PC-3 (cell line): ENCODE measurements around the gene ORM2.

Experiments used
- EZH2 ChIP-seq: fragments of 300-600 bp; sonication (generic); IDR thresholded peaks from one replicate; pipeline ENCODE4 v1.6.1; 2017; ENCODE audit warnings: antibody characterized with exemption, mild to moderate bottlenecking, low read length; ENCODE audit not compliant: unreplicated experiment
- TF ChIP-seq, protein P1 (sequence below): fragments of 300-600 bp; sonication (generic); conservative IDR thresholded peaks from 2 replicates; pipeline ENCODE4 v1.5.1; 2017; ENCODE audit warnings: antibody characterized with exemption, low read depth, mild to moderate bottlenecking, low read length

GRCh38 chr9:114336699-114337395 is 7.2 kb downstream of the ORM2 start:
- TF ChIP-seq, protein P1, sequence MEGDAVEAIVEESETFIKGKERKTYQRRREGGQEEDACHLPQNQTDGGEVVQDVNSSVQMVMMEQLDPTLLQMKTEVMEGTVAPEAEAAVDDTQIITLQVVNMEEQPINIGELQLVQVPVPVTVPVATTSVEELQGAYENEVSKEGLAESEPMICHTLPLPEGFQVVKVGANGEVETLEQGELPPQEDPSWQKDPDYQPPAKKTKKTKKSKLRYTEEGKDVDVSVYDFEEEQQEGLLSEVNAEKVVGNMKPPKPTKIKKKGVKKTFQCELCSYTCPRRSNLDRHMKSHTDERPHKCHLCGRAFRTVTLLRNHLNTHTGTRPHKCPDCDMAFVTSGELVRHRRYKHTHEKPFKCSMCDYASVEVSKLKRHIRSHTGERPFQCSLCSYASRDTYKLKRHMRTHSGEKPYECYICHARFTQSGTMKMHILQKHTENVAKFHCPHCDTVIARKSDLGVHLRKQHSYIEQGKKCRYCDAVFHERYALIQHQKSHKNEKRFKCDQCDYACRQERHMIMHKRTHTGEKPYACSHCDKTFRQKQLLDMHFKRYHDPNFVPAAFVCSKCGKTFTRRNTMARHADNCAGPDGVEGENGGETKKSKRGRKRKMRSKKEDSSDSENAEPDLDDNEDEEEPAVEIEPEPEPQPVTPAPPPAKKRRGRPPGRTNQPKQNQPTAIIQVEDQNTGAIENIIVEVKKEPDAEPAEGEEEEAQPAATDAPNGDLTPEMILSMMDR = no peak
- no peak for TF ChIP-seq EZH2
